HCT116 (cell line): ENCODE results near the gene ST3GAL5. TPM values are rescaled to one million over a fixed set of nuclear protein-coding genes. Genes with fewer than 3 reads are reported as not detected.

ENCODE experiments used
- ATAC-seq: fragments of 200-7000 bp; cut with Tn5 transposase; 2 replicates; pipeline ENCODE4 v1.9.1; 2020; ENCODE audit warnings: mild to moderate bottlenecking, moderate library complexity
- BruUV-seq: library from RNA; stranded (reverse); fragments of 400-500 nt; replicated peaks from 2 replicates; lab custom pipeline; 2021; lab: Mats Ljungman, UMichigan
- CTCF ChIA-PET: fragments of 300-600 bp; sonication (Branson Sonifier 250); formaldehyde crosslinking; loops from one replicate; lab custom pipeline; 2021; ENCODE audit warnings: antibody characterized with exemption; lab: Charles Lee
- POLR2A ChIA-PET: fragments of 300-600, 350-600 bp; sonication (Branson Sonifier 250); formaldehyde crosslinking; loops from one replicate; lab custom pipeline; 2021; ENCODE audit warnings: antibody characterized with exemption; lab: Charles Lee
- RAD21 ChIA-PET, 2 experiments: fragments of 300-600 bp; sonication (Branson Sonifier 250); formaldehyde crosslinking; loops; one replicate each; lab custom pipeline; 2023; ENCODE audit warnings: low total read pairs in 2 of 2; ENCODE audit not compliant: uncharacterized antibody in 2 of 2, unreplicated experiment in 2 of 2, low non-redundant PET in 1 of 2; lab: Charles Lee
- DNase-seq: peaks from one replicate; pipeline ENCODE4 v3.0.0-alpha.2; 2010; ENCODE audit warnings: low read depth, low spot score
- H2AFZ ChIP-seq: fragments of 200-600 bp; shearing (Covaris generic), sonication (generic); 2 replicates; pipeline ENCODE4 v1.6.1; 2017; ENCODE audit warnings: low read depth, mixed run types, mixed read lengths, antibody characterized with exemption, low read length; ENCODE audit not compliant: poor library complexity, severe bottlenecking
- H3K27ac ChIP-seq: 2 replicates; pipeline ENCODE4 v1.5.1; 2012; ENCODE audit warnings: low read depth, low read length
- H3K27me3 ChIP-seq: fragments of 200-600 bp; sonication (generic); 2 replicates; pipeline ENCODE4 v1.6.1; 2016; ENCODE audit warnings: mixed run types, low read length, mixed read lengths; ENCODE audit not compliant: insufficient read depth
- H3K36me3 ChIP-seq, 2 experiments: fragments of 200-500 bp in 1 of 2; fragments of 200-600 bp in 1 of 2; sonication (Bioruptor generic) in 1 of 2; sonication (generic) in 1 of 2; 2 replicates each; pipeline versions ENCODE4 v1.5.1 to v1.6.1; 2014 to 2016; ENCODE audit warnings: low read length in 2 of 2, inconsistent platforms in 1 of 2, mixed read lengths in 1 of 2, mixed run types in 1 of 2; ENCODE audit not compliant: insufficient read depth in 2 of 2, control insufficient read depth in 1 of 2
- H3K4me1 ChIP-seq, 2 experiments: fragments of 200-600 bp in 1 of 2; sonication (generic) in 1 of 2; 2 replicates each; pipeline versions ENCODE4 v1.5.1 to v1.6.1; 2012 to 2017; ENCODE audit warnings: low read length in 2 of 2, inconsistent platforms in 1 of 2, mild to moderate bottlenecking in 1 of 2, mixed read lengths in 1 of 2, mixed run types in 1 of 2, moderate library complexity in 1 of 2; ENCODE audit not compliant: insufficient read depth in 2 of 2, control insufficient read depth in 1 of 2
- H3K4me2 ChIP-seq: fragments of 200-600 bp; sonication (generic); 2 replicates; pipeline ENCODE4 v1.6.1; 2017; ENCODE audit warnings: mixed run types, low read length, mixed read lengths
- H3K4me3 ChIP-seq, 2 experiments: fragments of 200-600 bp in 1 of 2; sonication (generic) in 1 of 2; replicated peaks in 1 of 2; 2 replicates each; pipeline ENCODE4 v1.5.1; 2011 to 2016; ENCODE audit warnings: low read length in 2 of 2, control low read depth in 1 of 2, low read depth in 1 of 2, mild to moderate bottlenecking in 1 of 2, mixed read lengths in 1 of 2, mixed run types in 1 of 2
- H3K79me2 ChIP-seq: fragments of 200-600 bp; sonication (generic); 2 replicates; pipeline ENCODE4 v1.6.1; 2017; ENCODE audit warnings: mild to moderate bottlenecking, mixed run types, low read length, moderate library complexity, mixed read lengths; ENCODE audit not compliant: insufficient read depth
- H3K9ac ChIP-seq: fragments of 200-600 bp; sonication (generic); 2 replicates; pipeline ENCODE4 v1.6.1; 2016; ENCODE audit warnings: low read length, mixed read lengths
- H3K9me2 ChIP-seq: fragments of 200-600 bp; sonication (generic), shearing (Covaris generic); 2 replicates; pipeline ENCODE4 v1.6.1; 2017; ENCODE audit warnings: mixed run types, mild to moderate bottlenecking, moderate library complexity; ENCODE audit not compliant: insufficient read depth
- H3K9me3 ChIP-seq, 2 experiments: fragments of 200-500 bp in 1 of 2; fragments of 200-600 bp in 1 of 2; sonication (Bioruptor generic) in 1 of 2; sonication (generic) in 1 of 2; 2 replicates each; pipeline ENCODE4 v1.6.1; 2014 to 2017; ENCODE audit warnings: low read length in 2 of 2, mixed read lengths in 2 of 2, inconsistent platforms in 1 of 2, low read depth in 1 of 2, mild to moderate bottlenecking in 1 of 2, mixed run types in 1 of 2, moderate library complexity in 1 of 2; ENCODE audit not compliant: control insufficient read depth in 1 of 2, insufficient read depth in 1 of 2
- H4K20me1 ChIP-seq: fragments of 200-600 bp; sonication (generic), shearing (Covaris generic); 2 replicates; pipeline ENCODE4 v1.6.1; 2017; ENCODE audit warnings: mixed run types, mild to moderate bottlenecking, moderate library complexity; ENCODE audit not compliant: insufficient read depth
- ATF3 ChIP-seq: IDR thresholded peaks from 2 replicates; pipeline ENCODE4 v1.6.1; 2012
- CTCF ChIP-seq, 3 experiments: fragments of 200-600 bp in 1 of 3; sonication (generic) in 1 of 3; IDR thresholded peaks in 2 of 3; conservative IDR thresholded peaks in 1 of 3; 2 replicates each; pipeline ENCODE4 v1.5.1; 2012 to 2017; ENCODE audit warnings: low read depth in 2 of 3, low read length in 2 of 3, antibody characterized with exemption in 1 of 3, borderline replicate concordance in 1 of 3, control low read depth in 1 of 3, mild to moderate bottlenecking in 1 of 3, mixed read lengths in 1 of 3, mixed run types in 1 of 3, moderate library complexity in 1 of 3; ENCODE audit not compliant: insufficient read depth in 1 of 3
- EGR1 ChIP-seq: IDR thresholded peaks from 2 replicates; pipeline ENCODE4 v1.6.1; 2012; ENCODE audit warnings: low read depth
- ELF1 ChIP-seq: IDR thresholded peaks from 2 replicates; pipeline ENCODE4 v1.6.1; 2012; ENCODE audit warnings: low read depth, borderline replicate concordance
- EZH2phosphoT487 ChIP-seq: fragments of 200-600 bp; IDR thresholded peaks from 2 replicates; pipeline ENCODE4 v1.6.1; 2018; ENCODE audit warnings: antibody characterized with exemption, borderline replicate concordance
- JUND ChIP-seq: IDR thresholded peaks from 2 replicates; pipeline ENCODE4 v1.6.1; 2012
- MAX ChIP-seq: IDR thresholded peaks from 2 replicates; pipeline ENCODE4 v1.6.1; 2012
- POLR2A ChIP-seq: IDR thresholded peaks from 2 replicates; pipeline ENCODE4 v1.7.0; 2011; ENCODE audit warnings: borderline replicate concordance; ENCODE audit not compliant: insufficient read depth, insufficient read length; ENCODE audit errors: extremely low read depth
- POLR2AphosphoS5 ChIP-seq: IDR thresholded peaks from 2 replicates; pipeline ENCODE4 v1.6.1; 2011; ENCODE audit warnings: mild to moderate bottlenecking, low read depth, low read length, moderate library complexity
- RAD21 ChIP-seq: IDR thresholded peaks from 2 replicates; pipeline ENCODE4 v1.6.1; 2012; ENCODE audit warnings: low read depth, mild to moderate bottlenecking
- REST ChIP-seq: IDR thresholded peaks from 2 replicates; pipeline ENCODE4 v1.6.1; 2012; ENCODE audit warnings: low read depth
- SIN3A ChIP-seq: IDR thresholded peaks from 2 replicates; pipeline ENCODE4 v1.6.1; 2012; ENCODE audit warnings: low read depth
- SRF ChIP-seq: IDR thresholded peaks from 2 replicates; pipeline ENCODE4 v1.6.1; 2012; ENCODE audit warnings: low read depth
- ZFX ChIP-seq: fragments of 450-650 bp; IDR thresholded peaks from 2 replicates; pipeline ENCODE4 v1.6.1; 2017
- ZNF274 ChIP-seq: fragments of 200-500 bp; sonication (Bioruptor generic); IDR thresholded peaks from 2 replicates; pipeline ENCODE4 v1.6.1; 2014; ENCODE audit warnings: mild to moderate bottlenecking, low read depth, low read length, inconsistent platforms
- intact Hi-C: fragments of 100-400 bp; cut with micrococcal nuclease; formaldehyde crosslinking; loops from 2 replicates; pipeline ENCODE4 v1.10.0; 2022
- total RNA-seq: library from RNA; stranded (reverse); gene quantifications from one replicate; pipeline ENCODE4 v1.2.1, GENCODE V29; 2021; ENCODE audit not compliant: unreplicated experiment

ST3GAL5 gene
- total RNA-seq, 1 experiment from 2014 or later: 14.8 TPM

- Histone ChIP-seq H3K9ac (no peak overlapping the region), H3K9me2 (no peaks in the 10 kb centered on the region), H3K27me3 (no peaks in the 10 kb centered on the region), H3K4me2 (no peak overlapping the region), H3K9me3 (no peaks in the 10 kb centered on the region), H3K4me3 (no peak overlapping the region), H3K4me1 (no peaks in the 10 kb centered on the region), H3K27ac (no peak overlapping the region), H2AFZ (no peak overlapping the region), H3K79me2 (no peaks in the 10 kb centered on the region), H3K36me3 (no peaks in the 10 kb centered on the region), H4K20me1 (no peaks in the 10 kb centered on the region)
- no TSS peak for BruUV-seq
- ATAC-seq (no peak), DNase-seq (no peak)
- ChIA-PET RAD21 (no interaction called here), POLR2A (no interaction called here), CTCF (interaction anchor here (1.1 to 3.1 kb wide), 4 partner anchors 60 to 175 kb away, joined by 3 to 55 read pairs (median 26); partner anchors contain the start of gene ATOH8)
- intact Hi-C loops: no loop called here
- TF ChIP-seq ATF3 (no peak), EGR1 (no peak), RAD21 (no peak), POLR2A (no peak), SRF (no peak), JUND (no peak), ELF1 (no peak), CTCF (IDR thresholded peaks at IDR 0.05 in 2 of 3, conservative IDR thresholded peaks at IDR 0.05 in 1 of 3; ENCODE audit: borderline replicate concordance in 1 of 3, insufficient read depth in 1 of 3, low read depth in 2 of 3, low read length in 2 of 3) (no peak), REST (no peak), MAX (no peak), ZFX (no peak), ZNF274 (no peak), POLR2AphosphoS5 (no peak), EZH2phosphoT487 (no peak), SIN3A (no peak)
Observed at GRCh38 chr2:85812094-85812735, 76.6 kb downstream of the ST3GAL5 start.
